M059J (cell line): Measurements from ENCODE around the gene AARS1. TPM values are rescaled to one million over a fixed set of nuclear protein-coding genes. Genes with fewer than 3 reads are reported as not detected.
A peak's percentile ranks its signal among the peaks of the same experiment; 100 is the strongest.
"Not testable (repeated sequence)": the region's sequence is repeated elsewhere in the genome, so short reads cannot be mapped to it uniquely, and the experiment has no call there.

Experiments used
- DNase-seq: peaks from one replicate; pipeline ENCODE4 v3.0.0-alpha.2; 2012; ENCODE audit warnings: low read depth
- total RNA-seq: library from RNA; depleted of rRNA; stranded (reverse); fragments of >200 nt; shearing (Covaris generic); gene quantifications from 2 replicates; pipeline ENCODE4 v1.2.3, GENCODE V29; 2014; rRNA removed

Gene AARS1
- total RNA-seq, 1 experiment from 2014 or later: 68.8 TPM

- DNase-seq: not testable (repeated sequence)
These were observed 64.7 kb downstream of the AARS1 start for GRCh38 chr16:70224645-70225044.

- DNase-seq: not testable (repeated sequence)
These were observed 65.3 kb downstream of the AARS1 start for GRCh38 chr16:70223971-70224513.

GRCh38 chr16:70223216-70223615 is 66.1 kb downstream of the AARS1 start:
- peak; percentile 6 for DNase-seq

GRCh38 chr16:70222574-70222973 is 66.7 kb downstream of the AARS1 start:
- not testable (repeated sequence) for DNase-seq

GRCh38 chr16:70218586-70218985 is 70.7 kb downstream of the AARS1 start:
- DNase-seq: peak; percentile 74

GRCh38 chr16:70206382-70206781 is 82.9 kb downstream of the AARS1 start:
- DNase-seq: not testable (repeated sequence)

- not testable (repeated sequence) for DNase-seq
These were observed 84.5 kb downstream of the AARS1 start for GRCh38 chr16:70204668-70205405.

- DNase-seq: not testable (repeated sequence)
These were observed 85.3 kb downstream of the AARS1 start for GRCh38 chr16:70204010-70204409.

GRCh38 chr16:70203508-70203907 is 85.8 kb downstream of the AARS1 start:
- DNase-seq: not testable (repeated sequence)

Other genes starting within 250 kb of the AARS1 start
- 8.4 and 15.9 TPM in 2 replicates for gene PDPR, start 175.2 kb downstream of the AARS1 start, total RNA-seq
- 0.27 TPM in 1 of 2 replicates, not detected in the other for gene CLEC18C, start 115.7 kb downstream of the AARS1 start, total RNA-seq
- gene EXOSC6, start 37.6 kb downstream of the AARS1 start, total RNA-seq: 12.1 and 21.4 TPM in 2 replicates
- 35.1 and 38.7 TPM in 2 replicates for gene DDX19B, start 9.7 kb upstream of the AARS1 start, total RNA-seq
- 54.3 and 62.5 TPM in 2 replicates for gene DDX19A, start 57.4 kb upstream of the AARS1 start, total RNA-seq
- gene ST3GAL2, start 149.6 kb upstream of the AARS1 start, total RNA-seq: 15.7 and 32.2 TPM in 2 replicates
- 1.8 and 3.2 TPM in 2 replicates for gene FCSK, start 165.1 kb upstream of the AARS1 start, total RNA-seq
- gene COG4, start 234.0 kb upstream of the AARS1 start, total RNA-seq: 51.2 and 85.0 TPM in 2 replicates
- 256 and 270 TPM in 2 replicates for gene SF3B3, start 234.3 kb upstream of the AARS1 start, total RNA-seq